Measurements from ENCODE around the gene ZNF565. TPM values are rescaled to one million over a fixed set of nuclear protein-coding genes. Genes with fewer than 3 reads are reported as not detected.

ZNF565 gene
- total RNA-seq, result 6.0 and 7.3 TPM in 2 replicates

DNA sequence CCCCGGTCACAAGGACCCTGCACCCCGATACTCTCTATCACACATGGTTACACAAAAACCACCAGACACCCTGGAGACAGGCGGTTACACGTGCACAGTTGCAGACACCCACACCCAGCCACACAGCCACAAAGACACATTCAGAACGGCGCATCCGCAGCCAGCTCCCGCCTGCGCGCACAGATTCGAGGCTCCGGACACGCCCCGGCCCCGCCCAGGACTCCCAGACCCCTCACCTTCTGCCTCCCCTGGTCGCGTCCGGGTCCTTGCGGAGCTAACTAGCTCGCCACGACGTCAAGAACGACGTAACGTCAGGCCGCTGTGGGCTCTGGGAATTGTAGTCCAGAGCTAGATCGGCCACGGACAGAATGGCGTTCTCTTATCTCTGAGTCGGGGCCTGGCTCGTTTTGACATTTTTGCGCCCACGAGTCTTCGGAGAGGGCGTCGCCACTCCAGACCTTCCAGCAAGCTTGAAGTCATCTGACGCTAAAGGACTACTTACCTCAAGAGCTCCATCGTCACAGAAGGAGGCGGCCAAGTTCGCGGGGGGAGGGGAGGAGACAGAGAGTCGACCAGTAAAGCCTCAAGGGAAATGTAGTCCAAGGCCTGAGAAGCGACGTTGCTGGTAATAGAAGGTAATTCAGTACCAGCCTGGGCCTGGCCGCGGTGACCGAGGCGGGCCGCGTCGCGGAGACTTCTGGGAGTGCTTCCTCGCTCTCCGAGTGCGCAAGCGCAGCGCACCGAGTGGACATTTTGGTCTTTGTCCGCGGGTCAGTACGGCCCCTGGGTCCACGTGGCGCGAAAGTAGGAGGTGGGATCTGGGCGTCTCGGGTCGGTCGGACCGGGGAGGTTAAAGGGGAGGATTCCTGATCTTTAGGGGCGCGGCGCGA is at the start of gene ZNF565, which contains the start of gene ZNF146:
TSS of gene ZNF565 (minus strand) at position 280 of the 890 bp plus-strand sequence. CDS start 12,680 bp downstream, outside the sequence.
TSS of gene ZNF146 (plus strand) at position 721 of the 890 bp plus-strand sequence. CDS start 21,335 bp downstream, outside the sequence.

DNA sequence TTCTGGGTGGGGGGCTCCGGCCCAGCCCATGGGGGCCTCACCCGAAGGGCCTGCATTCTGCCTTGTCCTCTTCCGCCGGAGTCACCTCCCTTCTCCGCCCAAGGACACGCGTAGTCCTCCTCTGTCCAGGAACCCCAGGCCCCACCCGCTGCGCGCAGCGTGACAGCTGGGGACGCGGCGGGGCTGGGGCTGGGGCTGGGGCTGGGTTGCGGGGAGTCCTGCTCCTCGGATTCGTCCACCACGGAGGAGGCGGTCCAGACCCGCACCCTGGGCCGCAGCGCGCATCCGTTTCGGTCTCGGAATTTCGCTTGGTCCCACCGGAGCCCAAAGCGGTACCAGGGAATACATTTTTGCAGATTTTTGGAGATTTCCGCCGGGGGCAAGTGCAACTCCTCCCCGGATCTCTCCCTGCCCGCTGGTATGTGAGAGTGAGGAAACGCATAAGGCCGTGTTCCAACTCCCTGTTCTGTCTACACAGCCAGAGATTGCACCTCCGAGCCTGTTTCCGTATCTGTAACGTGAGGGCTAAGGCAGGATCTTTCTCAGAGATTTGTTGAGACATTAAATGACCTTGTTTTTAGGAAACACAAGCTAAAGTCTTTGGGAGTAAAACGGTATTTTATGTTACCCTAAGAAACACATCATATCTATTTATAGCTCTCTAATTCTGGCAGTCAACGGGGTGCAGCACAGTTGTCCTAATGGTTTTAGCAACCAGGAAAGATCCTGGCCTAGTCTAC is 61.9 kb downstream of the ZNF565 start, which contains the start of gene COX7A1:
TSS of gene COX7A1 (minus strand) at position 96 of the 740 bp plus-strand sequence. CDS start at position 56, 40 bp downstream.

DNA sequence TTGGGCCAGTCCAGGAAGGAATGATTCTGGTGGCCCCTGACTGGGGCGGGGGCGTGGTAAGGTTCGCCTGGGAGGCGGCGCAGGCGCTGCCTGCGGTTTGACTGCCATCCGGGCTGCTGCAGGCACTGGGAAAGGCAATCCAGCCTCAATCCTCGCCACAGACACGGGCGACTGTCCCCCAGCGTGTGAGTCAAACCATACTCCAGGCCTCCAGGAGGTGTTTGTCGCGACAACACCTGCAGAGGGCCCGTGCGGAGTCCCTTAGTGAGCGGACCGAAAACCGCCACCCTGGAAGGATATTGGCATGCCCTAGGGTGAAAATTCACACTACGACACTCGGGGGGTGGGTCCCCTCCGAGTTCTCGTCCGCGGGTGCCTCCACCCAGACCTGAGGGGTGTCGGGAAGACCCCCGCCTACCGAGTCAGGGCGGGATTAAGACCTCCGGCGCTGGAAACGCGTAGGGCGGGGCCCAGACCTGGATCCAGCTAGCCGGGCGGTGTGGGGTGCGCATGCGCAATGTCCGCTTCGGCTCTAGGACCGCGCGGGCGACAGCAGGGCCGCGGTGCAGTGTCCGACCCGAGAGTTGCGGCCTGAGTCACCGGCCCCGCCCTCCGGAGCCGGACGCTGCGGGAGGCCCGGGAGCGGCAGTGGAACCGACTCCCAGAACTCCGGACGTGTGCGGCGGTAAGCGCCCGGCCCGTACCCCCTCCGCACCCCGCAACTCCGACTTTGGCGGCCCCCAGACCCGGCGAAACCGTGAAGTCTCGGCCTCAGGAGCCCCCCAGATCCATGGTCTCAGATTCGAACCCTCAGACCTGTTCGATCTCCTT is 74.8 kb downstream of the ZNF565 start, which contains the start of gene CAPNS1:
TSS of gene CAPNS1 (plus strand) at position 594 of the 831 bp plus-strand sequence. CDS start 946 bp downstream, outside the sequence.

Other genes starting within 250 kb of the ZNF565 start
- gene SDHAF1, start 219.5 kb downstream of the ZNF565 start, total RNA-seq, result 8.9 and 12.9 TPM in 2 replicates
- 0.15 and 0.50 TPM in 2 replicates for gene SYNE4, start 205.9 kb downstream of the ZNF565 start, total RNA-seq
- 18.9 and 22.8 TPM in 2 replicates for gene ALKBH6, start 200.5 kb downstream of the ZNF565 start, total RNA-seq
- 19.3 and 30.8 TPM in 2 replicates for gene CLIP3, start 181.8 kb downstream of the ZNF565 start, total RNA-seq
- 4.5 and 6.5 TPM in 2 replicates for gene THAP8, start 160.4 kb downstream of the ZNF565 start, total RNA-seq
- 0.50 and 6.4 TPM in 2 replicates for gene WDR62, start 159.8 kb downstream of the ZNF565 start, total RNA-seq
- not detected in 2 replicates for gene OVOL3, start 103.5 kb downstream of the ZNF565 start, total RNA-seq
- gene POLR2I, start 99.8 kb downstream of the ZNF565 start, total RNA-seq, result 46.1 and 64.7 TPM in 2 replicates
- gene TBCB, start 99.2 kb downstream of the ZNF565 start, total RNA-seq, result 270 and 326 TPM in 2 replicates
- 413 and 501 TPM in 2 replicates for gene CAPNS1, start 74.6 kb downstream of the ZNF565 start, total RNA-seq
- 8.3 and 50.6 TPM in 2 replicates for gene COX7A1, start 62.2 kb downstream of the ZNF565 start, total RNA-seq
- 73.4 and 118 TPM in 2 replicates for gene ZNF146, start 441 bp upstream of the ZNF565 start, total RNA-seq
- 3.5 and 4.8 TPM in 2 replicates for gene ZFP14, start 164.5 kb upstream of the ZNF565 start, total RNA-seq
- gene ZFP82, start 204.0 kb upstream of the ZNF565 start, total RNA-seq, result 7.6 and 8.9 TPM in 2 replicates